Measurements from ENCODE around the gene ZNF689.
"Not testable (repeated sequence)": the region's sequence is repeated elsewhere in the genome, so short reads cannot be mapped to it uniquely, and the experiment has no call there.

ZNF689 gene

DNA sequence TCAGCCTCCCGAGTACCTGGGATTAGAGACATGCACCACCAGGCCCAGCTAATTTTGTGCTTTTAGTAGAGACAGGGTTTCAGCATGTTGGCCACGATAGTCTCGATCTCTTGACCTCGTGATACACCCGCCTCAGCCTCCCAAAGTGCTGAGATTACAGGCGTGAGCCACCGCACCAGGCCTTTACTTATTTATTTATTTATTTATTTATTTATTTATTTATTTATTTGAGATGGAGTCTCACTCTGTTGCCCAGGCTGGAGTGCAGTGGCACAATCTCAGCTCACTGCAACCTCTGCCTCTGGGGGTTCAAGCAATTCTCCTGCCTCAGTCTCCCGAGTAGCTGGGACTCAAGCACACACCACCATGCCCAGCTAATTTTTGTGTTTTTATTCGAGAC lies 19.3 kb downstream of the ZNF689 start:
- DNase-seq, result not testable (repeated sequence)

GRCh38 chr16:30589582-30589981 lies 20.6 kb downstream of the ZNF689 start:
- not testable (repeated sequence) for DNase-seq

GRCh38 chr16:30588651-30589050 lies 21.5 kb downstream of the ZNF689 start:
- no peak for DNase-seq

- peak; percentile 95 for DNase-seq
Observed at GRCh38 chr16:30585400-30586191, 24.6 kb downstream of the ZNF689 start, which contains the start of gene ZNF785. Gene ZNF785 (minus strand): TSS chr16:30585697. CDS start chr16:30585611, 86 bp downstream.

GRCh38 chr16:30585022-30585399 lies 25.2 kb downstream of the ZNF689 start:
- peak; percentile 36 for DNase-seq

- no peak for DNase-seq
Observed at GRCh38 chr16:30582611-30583340, 27.4 kb downstream of the ZNF689 start.

- no peak for DNase-seq
Observed at GRCh38 chr16:30581457-30581856, 28.7 kb downstream of the ZNF689 start.

DNA sequence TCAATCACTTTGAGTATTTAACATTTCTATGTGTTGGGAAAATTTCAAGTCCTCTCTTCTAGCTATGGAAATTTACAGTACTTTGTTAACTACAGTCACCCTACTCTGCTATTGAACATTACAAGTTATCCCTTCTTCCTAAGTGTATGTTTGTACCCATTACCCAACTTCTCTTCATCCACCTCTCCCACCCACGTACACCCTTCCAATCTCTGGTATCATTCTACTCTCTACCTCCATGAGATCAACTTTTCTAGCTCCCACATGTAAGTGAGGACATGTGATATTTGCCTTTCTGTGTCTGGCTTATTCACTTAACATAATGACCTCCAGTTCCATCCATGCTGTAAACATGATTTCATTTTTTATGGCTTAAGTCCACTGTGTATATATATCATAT lies 35.5 kb downstream of the ZNF689 start:
- DNase-seq, result no peak

GRCh38 chr16:30571445-30572322 lies 38.5 kb downstream of the ZNF689 start, which contains the start of gene ZNF688:
Gene ZNF688 (minus strand): TSS chr16:30571714. CDS start chr16:30571629, 85 bp downstream.
- DNase-seq, result peak; percentile 94

GRCh38 chr16:30570636-30571444 lies 39.3 kb downstream of the ZNF689 start:
- DNase-seq, result no peak

GRCh38 chr16:30569746-30570635 lies 40.2 kb downstream of the ZNF689 start:
- DNase-seq, result no peak

DNA sequence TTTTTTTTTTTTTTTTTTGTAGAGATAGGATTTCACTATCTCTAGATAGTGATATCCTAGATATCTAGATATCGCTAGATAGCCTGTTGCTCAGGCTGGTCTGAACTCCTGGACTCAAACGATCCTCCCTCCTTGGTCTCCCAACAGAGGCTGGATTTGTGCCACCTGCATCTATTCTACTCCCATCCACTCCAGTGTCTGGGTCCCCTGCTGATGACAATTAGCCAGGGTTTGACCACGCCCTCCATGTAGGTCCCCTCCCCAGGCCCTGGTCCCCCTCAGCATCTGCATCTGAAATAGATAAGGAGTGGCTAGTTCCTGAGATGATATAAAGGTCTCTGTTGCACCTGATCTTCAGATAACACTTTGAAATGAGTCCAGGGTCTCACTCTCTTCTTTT lies 40.9 kb downstream of the ZNF689 start:
- no peak for DNase-seq

DNA sequence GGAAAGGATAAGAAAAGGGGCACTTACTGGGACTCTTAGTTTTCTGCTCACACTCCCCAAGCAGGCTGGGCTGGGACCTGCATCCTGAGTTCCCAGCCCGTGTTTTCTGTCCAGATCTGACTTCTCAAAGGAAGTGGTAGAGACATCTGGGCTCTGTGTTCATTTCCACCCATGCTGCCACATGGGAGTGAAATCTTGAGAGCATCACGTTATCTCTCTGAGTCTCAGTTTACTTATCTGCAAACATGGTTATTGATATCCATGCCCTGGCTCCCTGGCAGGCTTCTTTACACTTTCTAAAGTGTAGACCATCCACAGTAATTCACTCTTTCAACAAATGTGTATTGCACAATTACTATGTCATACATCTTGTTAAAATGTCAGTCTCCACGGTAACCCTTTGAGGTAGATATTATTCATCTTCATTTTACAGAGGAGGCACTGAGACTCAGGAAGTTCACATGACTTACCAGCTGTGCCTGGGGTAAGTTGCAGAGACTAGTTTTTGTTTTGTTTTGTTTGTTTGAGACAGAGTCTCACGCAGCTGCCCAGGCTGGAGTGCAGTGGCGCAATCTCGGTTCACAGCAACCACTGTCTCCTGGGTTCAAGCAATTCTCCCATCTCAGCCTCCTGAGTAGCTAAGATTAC lies 42.1 kb downstream of the ZNF689 start:
- peak; percentile 59 for DNase-seq

DNA sequence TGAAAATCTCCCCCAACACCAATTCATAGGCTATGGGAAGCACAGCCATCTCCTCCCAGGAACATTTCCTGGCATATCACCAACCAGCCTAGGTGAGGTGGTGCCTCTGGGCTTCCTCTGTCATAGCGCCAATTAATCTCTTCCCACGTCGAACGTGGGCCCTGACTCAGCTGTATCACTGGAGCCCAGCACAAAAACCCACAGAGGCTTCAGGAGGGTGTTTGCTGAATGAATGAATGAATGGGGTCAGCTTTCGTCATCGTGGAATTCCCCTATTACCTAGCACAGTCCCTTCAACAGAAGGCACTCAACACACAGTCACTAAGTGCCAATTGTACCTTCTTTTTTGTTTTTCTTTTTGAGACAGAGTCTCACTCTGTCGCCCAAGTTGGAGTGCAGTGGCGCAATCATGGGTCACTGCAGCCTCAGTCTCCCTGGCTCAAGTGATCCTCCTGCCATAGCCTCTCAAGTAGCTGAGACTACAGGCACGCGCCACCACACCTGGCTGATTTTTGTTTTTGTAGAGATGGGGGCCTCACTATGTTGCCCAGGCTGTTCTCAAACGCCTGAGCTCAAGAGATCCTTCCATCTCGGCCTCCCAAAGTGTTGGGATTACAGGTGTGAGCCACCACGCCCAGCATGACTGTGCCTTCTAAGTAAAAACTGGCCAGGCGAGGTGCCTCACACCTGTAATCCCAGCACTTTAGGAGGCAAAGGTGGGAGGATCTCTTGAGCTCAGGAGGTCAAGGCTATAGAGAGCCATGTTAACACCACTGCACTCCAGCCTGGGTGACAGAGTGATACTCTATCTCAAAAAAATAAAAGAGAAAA lies 42.8 kb downstream of the ZNF689 start:
- peak; percentile 81 for DNase-seq

DNA sequence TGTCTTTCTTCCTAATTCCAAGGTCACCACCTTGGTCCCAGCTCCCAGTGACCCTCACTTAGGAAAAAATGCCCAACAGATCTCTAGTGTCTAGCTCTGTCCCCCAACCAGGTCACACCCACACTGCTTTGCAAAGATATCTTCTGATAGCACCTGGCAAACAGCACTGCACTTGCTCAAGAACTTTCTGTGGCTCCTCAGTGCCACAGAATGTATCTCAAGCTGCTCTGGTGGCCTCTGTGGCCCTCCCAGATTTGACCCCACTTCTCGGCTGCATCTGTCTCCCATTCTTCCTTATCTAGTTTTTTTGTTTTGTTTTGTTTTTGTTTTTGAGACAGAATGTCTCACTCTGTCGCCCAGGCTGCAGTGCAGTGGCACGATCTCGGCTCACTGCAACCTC lies 43.7 kb downstream of the ZNF689 start:
- DNase-seq, result no peak

DNA sequence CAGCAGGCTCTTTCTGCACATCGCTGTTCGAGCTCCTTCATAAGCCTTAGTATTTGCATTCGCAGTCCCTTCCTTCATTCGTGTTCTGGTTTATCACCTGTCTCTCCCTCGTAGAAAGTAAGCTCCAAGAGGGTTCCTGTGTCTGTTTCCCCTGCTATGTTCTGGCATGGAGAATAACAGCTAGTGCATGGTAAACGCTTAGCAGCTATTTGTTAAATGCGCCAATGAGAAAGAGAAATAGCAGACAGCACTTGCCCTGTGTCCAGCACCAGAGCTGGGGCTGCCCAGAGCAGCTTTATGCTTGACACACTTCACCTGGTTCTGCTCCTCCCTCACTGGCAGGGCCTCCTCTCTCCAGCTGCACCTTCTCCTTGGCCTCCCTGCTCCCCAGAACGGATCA lies 44.2 kb downstream of the ZNF689 start:
- no peak for DNase-seq

DNA sequence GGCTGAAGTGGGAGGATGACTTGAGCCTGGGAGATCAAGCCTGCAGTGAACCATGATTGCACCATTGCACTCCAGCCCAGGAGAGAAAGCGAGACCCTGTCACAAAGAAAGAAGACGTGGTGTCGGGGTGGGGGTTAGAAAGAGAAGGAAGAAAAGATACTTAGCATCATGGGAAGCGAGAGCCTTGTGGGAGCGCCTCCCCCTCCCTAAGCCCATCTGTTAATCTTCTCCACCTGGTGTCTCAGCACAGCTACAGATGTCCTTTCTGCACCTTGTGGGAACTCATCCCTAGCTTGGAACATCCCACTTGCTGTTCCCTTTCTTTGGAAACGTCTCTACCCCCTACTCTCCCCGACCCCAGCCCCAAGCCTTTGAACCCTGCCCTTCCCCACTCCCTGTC lies 44.7 kb downstream of the ZNF689 start:
- DNase-seq, result no peak

- DNase-seq, result no peak
Observed at GRCh38 chr16:30562021-30562420, 48.2 kb downstream of the ZNF689 start.

GRCh38 chr16:30561089-30561816 lies 48.9 kb downstream of the ZNF689 start:
- DNase-seq, result peak; percentile 24

Measured in activated CD4-positive, alpha-beta T cell treated with anti-CD3 and anti-CD28 coated beads for 48 hours (primary cell).